GM18508 (cell line): ENCODE data around the gene SPACA5B.
"Not testable (repeated sequence)": the region's sequence is repeated elsewhere in the genome, so short reads cannot be mapped to it uniquely, and the experiment has no call there.

Experiments used
- ATAC-seq: cut with Tn5 transposase; IDR thresholded peaks from one replicate; pipeline ENCODE4 v1.9.1; 2021; ENCODE audit warnings: moderate number of reproducible peaks; ENCODE audit not compliant: insufficient read depth, unreplicated experiment

Gene SPACA5B

DNA sequence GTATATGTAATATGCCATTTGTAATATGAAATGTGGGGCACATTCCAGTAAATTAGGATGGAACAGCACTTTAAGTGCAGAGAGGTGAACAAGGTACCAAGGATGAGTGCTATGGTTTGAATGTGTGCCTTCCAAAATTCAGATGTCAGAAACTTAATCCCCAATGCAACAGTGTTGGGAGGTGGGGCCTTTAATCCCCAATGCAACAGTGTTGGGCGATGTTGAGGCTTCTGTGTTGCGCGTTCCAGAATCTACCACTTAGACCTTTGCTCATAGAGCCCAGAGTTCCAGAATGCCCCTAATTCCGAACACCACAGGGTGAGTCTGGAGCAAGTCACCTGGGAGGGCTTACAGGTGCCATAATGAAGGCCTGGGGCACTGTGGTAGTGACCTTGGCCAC lies at the start of gene SPACA5B:
Gene SPACA5B, plus strand, starts transcription at position 301 of the 400 bp plus-strand sequence. Its CDS starts 62 bp downstream, at position 363.
- not testable (repeated sequence) for ATAC-seq

- ATAC-seq, result no peak
Observed at GRCh38 chrX:48083212-48083611, 47.2 kb upstream of the SPACA5B start.

GRCh38 chrX:48083706-48084105 lies 46.7 kb upstream of the SPACA5B start:
- no peak for ATAC-seq

DNA sequence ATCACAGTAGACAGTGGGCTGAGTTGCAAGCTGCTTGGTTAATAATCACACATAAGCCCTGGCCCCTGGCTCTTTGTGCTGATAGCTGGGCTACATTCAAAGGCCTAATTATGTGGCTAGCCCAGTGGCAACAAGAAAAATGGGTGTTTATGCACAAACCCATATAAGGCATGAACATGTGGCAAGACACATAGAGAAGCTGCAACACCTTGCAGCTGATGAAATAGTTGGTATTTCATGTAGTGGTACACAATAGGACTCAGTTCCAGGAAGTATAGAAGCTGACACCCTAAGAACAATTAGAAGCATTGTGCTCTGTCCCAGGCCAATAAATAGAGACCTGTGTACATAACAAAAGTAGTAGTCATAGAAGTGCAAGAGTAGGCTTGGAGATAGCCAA lies 44.3 kb upstream of the SPACA5B start:
- ATAC-seq, result no peak

DNA sequence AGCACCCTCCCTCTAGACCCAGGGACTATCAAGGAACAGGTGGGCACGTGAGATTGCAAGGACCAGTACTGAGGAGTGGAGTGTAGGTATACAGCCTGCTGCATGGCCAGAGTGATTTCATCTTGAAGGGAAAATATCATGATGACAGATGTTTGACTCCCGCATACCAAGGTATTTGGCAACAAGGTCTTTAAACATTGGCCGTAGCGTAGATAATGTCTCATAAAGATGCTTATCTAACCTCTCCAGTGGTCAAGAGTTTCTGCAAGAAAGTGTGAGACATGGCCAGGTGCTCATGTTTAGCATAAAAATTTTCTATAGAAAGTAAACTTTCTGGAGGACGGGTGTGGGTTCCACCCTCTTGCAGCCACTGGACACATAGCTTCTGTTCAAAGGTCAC lies 40.3 kb upstream of the SPACA5B start:
- ATAC-seq, result no peak

GRCh38 chrX:48092558-48092957 lies 37.9 kb upstream of the SPACA5B start:
- ATAC-seq, result not testable (repeated sequence)

- no peak for ATAC-seq
Observed at GRCh38 chrX:48101443-48101842, 29.0 kb upstream of the SPACA5B start.

- ATAC-seq, result no peak
Observed at GRCh38 chrX:48102874-48103374, 27.5 kb upstream of the SPACA5B start.

DNA sequence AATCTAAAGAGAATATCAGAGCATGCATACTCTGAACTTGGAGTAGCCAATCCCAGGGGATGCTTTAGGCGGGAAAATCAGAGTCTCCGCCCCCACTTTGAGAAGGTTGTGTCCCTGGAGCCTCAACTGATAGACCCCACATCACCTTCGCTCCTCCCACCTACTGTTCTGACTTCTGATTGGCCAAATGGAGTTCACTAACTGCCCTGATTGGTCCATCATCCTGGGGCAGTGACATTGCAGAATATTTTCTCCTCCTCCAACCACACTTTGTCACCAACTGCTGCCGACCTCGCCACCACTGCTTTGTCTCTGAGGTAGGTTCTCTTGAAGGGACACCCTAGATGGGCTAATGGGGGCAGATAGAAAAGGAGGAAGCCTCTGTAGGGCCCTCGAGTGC lies 22.7 kb upstream of the SPACA5B start:
- ATAC-seq, result no peak

- ATAC-seq, result not testable (repeated sequence)
Observed at GRCh38 chrX:48125286-48125685, 5.1 kb upstream of the SPACA5B start.

- not testable (repeated sequence) for ATAC-seq
Observed at GRCh38 chrX:48132308-48132844, 1.9 kb downstream of the SPACA5B start.

DNA sequence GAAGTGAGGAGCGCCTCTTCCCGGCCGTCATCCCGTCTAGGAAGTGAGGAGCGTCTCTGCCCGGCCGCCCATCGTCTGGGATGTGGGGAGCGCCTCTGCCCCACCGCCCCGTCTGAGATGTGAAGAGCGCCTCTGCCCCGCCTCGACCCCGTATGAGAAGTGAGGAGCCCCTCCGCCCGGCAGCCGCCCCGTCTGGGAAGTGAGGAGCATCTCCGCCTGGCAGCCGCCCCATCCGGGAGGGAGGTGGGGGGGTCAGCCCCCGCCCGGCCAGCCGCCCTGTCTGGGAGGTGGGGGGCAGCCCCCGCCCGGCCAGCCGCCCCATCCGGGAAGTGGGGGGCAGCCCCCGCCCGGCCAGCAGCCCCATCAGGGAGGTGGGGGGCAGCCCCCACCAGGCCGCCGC lies 8.7 kb downstream of the SPACA5B start:
- not testable (repeated sequence) for ATAC-seq

- not testable (repeated sequence) for ATAC-seq
Observed at GRCh38 chrX:48141810-48142508, 11.5 kb downstream of the SPACA5B start.

DNA sequence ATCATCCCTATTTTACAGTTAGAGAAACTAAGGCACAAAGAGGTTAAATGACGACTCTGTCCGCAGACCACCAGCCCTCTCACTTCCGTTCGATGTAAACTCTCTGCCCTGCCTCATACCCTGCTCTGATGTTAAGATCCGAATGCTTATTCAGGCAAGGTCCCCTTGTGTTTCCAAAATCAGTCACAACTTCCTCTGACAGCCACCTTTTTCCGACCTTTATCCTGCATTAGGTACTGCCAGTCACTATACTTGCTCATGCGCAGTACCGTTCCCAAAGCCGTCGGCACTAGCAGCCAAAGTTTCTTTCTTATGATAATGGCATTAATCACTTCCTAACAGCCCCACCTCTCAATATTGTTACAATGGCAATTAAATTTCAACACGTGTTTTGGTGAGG lies 12.3 kb downstream of the SPACA5B start:
- not testable (repeated sequence) for ATAC-seq

- no peak for ATAC-seq
Observed at GRCh38 chrX:48153769-48154168, 23.3 kb downstream of the SPACA5B start.

DNA sequence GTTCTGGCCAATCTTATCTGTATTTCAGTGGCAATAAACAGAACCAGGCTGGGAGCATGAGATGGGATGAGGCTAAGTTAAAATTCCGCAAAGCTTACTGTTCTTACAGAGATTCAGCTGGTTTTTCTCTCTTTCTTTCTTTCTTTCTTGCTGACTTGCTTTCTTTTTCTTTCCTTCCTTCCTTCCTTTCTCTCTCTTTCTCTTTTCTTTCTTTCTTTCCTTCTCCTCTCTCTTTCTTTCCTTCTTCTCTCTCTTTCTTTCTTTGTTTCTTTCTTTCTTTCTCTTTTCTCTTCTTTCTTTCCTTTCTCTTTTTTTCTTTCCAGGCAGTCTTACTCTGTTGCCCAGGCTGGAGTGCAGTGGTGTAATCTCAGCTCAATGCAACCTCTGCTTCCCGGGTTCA lies 24.4 kb downstream of the SPACA5B start:
- ATAC-seq, result no peak

DNA sequence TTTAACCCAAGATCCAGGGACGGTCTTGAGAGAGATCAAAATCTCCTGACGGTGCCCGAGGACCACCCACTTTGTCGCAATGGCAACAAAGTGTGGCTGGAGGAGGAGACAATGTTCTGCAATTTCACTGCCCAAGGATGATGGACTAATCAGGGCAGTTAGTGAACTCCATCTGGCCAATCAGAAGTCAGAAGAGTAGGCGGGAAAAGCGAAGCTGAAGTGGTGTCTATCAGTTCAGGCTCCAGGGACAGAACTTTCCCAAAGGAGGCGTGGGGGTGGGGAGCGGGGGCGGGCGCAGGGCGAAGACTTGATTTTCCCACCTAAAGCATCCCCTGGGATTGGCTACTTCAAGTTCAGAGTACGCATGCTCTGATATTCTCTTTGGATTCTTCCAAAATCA lies 25.6 kb downstream of the SPACA5B start:
- no peak for ATAC-seq

GRCh38 chrX:48165241-48165640 lies 34.8 kb downstream of the SPACA5B start:
- ATAC-seq, result no peak

DNA sequence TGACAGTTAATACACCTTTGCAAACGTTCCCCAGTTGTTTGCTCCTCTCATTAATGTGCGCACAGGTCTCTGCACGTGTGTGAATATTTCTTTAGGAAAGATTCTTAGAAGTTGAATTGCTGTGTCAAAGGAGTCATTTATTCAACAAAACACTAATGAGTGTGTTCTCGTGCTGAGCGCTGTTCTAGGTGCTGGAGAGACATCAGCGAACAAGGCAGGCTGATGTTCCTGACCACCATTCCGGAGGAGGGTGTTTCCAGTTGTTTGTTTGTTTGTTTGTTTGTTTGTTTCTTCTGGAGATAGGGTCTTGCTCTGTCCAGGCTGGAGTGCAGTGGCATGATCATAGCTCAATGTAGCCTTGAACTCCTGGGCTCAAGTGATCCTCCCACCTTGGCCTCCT lies 35.9 kb downstream of the SPACA5B start:
- not testable (repeated sequence) for ATAC-seq

- no peak for ATAC-seq
Observed at GRCh38 chrX:48179691-48180090, 49.3 kb downstream of the SPACA5B start.

- ATAC-seq, result no peak
Observed at GRCh38 chrX:48180811-48181210, 50.4 kb downstream of the SPACA5B start.

- ATAC-seq, result not testable (repeated sequence)
Observed at GRCh38 chrX:48181882-48182281, 51.5 kb downstream of the SPACA5B start.
